ENCODE results near the gene HSPA1B. TPM values are rescaled to one million over a fixed set of nuclear protein-coding genes. Genes with fewer than 3 reads are reported as not detected.

HSPA1B gene
- polyA plus RNA-seq, 1 of the 3 experiments (the other 2 are of a cell fraction) = 96.3 TPM

DNA sequence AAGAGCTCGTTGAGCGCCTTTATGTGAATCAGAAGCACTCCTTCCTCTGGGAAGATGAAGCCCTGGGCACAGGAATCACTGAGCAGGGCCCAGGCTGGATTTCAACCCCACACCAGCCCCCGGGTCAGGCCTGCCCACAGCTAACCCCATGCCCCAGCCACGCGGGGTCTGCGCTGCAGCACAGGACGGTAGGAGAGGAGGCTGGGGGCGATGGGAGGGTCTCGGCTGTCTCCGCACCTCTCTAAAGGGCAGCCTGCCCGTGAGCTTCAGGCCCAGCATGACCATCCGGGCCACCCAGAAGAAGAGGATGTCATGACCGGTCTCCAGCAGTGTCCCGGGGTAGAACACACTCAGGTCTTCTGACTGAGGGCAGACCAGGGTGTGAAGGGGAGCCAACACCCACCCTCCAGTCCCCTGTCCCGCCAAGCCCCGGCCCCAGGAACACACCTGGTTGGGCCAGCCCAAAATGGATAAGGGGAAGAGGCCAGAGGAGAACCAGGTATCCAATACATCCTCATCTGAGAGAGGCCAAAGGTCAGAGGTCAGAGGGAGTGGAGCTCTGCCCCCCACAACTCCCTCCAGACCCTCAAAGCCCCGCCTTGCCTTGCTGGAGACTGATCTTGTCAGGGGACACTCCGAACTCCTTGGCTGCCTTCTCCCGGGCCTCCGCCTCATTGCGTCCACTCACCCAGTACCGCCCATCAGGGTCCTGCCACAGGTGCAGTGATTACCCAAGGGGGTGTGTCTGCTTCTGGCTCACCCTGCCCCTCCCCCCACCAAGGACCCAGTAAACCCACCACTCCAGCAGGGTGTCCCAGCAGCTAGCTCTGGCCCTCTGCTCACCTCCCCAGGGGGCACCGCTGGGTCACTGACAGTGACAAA lies 46.1 kb upstream of the HSPA1B start (continued):
- TF ChIP-seq CHD2 (IDR thresholded peaks at IDR 0.05; ENCODE audit: low read length, partially characterized antibody) (no peak), EZH2phosphoT487 (IDR thresholded peaks at IDR 0.05; ENCODE audit: borderline replicate concordance, low read depth) (no peak), FOSL2 (IDR thresholded peaks at IDR 0.05; ENCODE audit: borderline replicate concordance, low read depth) (no peak), MEF2A (IDR thresholded peaks at IDR 0.05; ENCODE audit: borderline replicate concordance, low read depth) (no peak)
- TF ChIP-seq, protein P1, sequence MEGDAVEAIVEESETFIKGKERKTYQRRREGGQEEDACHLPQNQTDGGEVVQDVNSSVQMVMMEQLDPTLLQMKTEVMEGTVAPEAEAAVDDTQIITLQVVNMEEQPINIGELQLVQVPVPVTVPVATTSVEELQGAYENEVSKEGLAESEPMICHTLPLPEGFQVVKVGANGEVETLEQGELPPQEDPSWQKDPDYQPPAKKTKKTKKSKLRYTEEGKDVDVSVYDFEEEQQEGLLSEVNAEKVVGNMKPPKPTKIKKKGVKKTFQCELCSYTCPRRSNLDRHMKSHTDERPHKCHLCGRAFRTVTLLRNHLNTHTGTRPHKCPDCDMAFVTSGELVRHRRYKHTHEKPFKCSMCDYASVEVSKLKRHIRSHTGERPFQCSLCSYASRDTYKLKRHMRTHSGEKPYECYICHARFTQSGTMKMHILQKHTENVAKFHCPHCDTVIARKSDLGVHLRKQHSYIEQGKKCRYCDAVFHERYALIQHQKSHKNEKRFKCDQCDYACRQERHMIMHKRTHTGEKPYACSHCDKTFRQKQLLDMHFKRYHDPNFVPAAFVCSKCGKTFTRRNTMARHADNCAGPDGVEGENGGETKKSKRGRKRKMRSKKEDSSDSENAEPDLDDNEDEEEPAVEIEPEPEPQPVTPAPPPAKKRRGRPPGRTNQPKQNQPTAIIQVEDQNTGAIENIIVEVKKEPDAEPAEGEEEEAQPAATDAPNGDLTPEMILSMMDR (IDR thresholded peaks at IDR 0.05) = no peak
- TF ChIP-seq, protein P2, sequence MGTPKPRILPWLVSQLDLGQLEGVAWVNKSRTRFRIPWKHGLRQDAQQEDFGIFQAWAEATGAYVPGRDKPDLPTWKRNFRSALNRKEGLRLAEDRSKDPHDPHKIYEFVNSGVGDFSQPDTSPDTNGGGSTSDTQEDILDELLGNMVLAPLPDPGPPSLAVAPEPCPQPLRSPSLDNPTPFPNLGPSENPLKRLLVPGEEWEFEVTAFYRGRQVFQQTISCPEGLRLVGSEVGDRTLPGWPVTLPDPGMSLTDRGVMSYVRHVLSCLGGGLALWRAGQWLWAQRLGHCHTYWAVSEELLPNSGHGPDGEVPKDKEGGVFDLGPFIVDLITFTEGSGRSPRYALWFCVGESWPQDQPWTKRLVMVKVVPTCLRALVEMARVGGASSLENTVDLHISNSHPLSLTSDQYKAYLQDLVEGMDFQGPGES (IDR thresholded peaks at IDR 0.05; ENCODE audit: low read depth, low read length) = no peak

DNA sequence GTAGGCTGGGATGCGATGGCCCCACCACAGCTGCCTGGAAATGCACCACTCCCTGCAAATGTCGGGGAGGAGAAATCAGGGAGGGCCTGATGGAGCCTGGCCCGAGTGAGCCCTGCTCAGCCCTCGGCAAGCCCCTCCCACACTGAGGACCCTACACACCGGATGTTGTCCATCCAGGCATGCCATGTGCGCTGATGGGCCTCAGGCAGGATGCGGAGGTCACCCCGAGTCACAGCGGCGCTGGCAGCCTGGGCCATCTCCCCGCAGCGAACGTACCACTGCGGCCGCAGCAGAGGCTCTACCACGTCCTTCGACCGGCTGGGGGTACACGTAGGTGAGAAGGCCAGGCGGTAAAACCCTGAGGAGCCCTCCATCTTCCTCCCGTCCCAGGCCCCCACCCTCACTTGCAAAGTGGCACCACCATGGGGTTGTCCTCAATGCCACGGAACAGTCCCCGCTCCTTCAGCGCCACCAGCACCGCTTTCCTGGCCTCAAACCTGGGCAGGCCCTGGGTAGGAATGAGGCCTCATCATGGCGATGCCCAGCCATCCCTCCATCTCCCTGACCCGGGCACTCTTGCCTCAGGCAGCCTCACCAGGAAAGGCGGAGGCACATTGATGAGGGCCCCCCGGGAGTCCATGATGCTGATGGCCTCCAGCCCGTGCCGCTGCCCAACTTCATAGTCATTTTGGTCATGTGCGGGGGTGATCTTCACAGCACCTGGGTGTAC lies 45.2 kb upstream of the HSPA1B start:
- H3K4me2 ChIP-seq = no peak overlapping the region
- no peak for DNase-seq
- H3K9me3 ChIP-seq = no peaks in the 10 kb centered on the region
- no peak overlapping the region for H3K27ac ChIP-seq (ENCODE audit: low read depth in 2 of 2, low read length in 1 of 2)
- no peak overlapping the region for H2AFZ ChIP-seq (ENCODE audit: low read depth)
- 91% methylated on average over 14 of the region's 32 CpGs for WGBS (ENCODE audit: low lambda C conversion rate)
- no peak for TF ChIP-seq TCF12 (IDR thresholded peaks at IDR 0.05)
- H3K36me3 ChIP-seq (replicated peaks in 1 of 2; ENCODE audit: control insufficient read depth in 1 of 2, insufficient read depth in 2 of 2, low read length in 1 of 2) = peaks cover 14 to 65% of the 10 kb centered on the region in 2 experiments
- H3K9ac ChIP-seq = no peak overlapping the region
- H3F3A ChIP-seq (replicated peaks; ENCODE audit: insufficient read depth) = peaks cover 3% of the 10 kb centered on the region
- H3K9me2 ChIP-seq = no peaks in the 10 kb centered on the region
- H4K20me1 ChIP-seq (ENCODE audit: insufficient read depth) = no peaks in the 10 kb centered on the region
- CTCF ChIA-PET = interaction anchor here (1.0 to 1.8 kb wide), 2 partner anchors 9 kb away, joined by 3 to 6 read pairs; no protein-coding TSS in a partner anchor
- POLR2A ChIA-PET = interaction anchor here (1.2 kb wide), 1 partner anchor 13 kb away, joined by 3 read pairs; no protein-coding TSS in a partner anchor
- H3K79me2 ChIP-seq (ENCODE audit: insufficient read depth) = 0 out of 2 replicates have a peak, but pooled peaks cover 4% of the 10 kb centered on the region
- H3K4me3 ChIP-seq (ENCODE audit: low read depth in 2 of 2, low read length in 1 of 2) = no peak overlapping the region
- peaks cover 2 to 3% of the 10 kb centered on the region in 2 experiments; a peak in 2 of 4 replicates for H3K4me1 ChIP-seq (ENCODE audit: control insufficient read depth in 1 of 2, insufficient read depth in 2 of 2, low read depth in 1 of 2, low read length in 1 of 2)
- no peaks in the 10 kb centered on the region for H3K27me3 ChIP-seq (ENCODE audit: insufficient read depth)
